HG02885 (cell line): Measurements from ENCODE around the gene SERPINB8.
A peak's percentile ranks its signal among the peaks of the same experiment; 100 is the strongest.

ENCODE experiments used
- ATAC-seq: cut with Tn5 transposase; IDR thresholded peaks from one replicate; pipeline ENCODE4 v1.9.1; 2021; ENCODE audit warnings: mild to moderate bottlenecking; ENCODE audit not compliant: unreplicated experiment, poor library complexity

SERPINB8 gene

GRCh38 chr18:64002581-64002980 is 32.7 kb downstream of the SERPINB8 start:
- ATAC-seq: no peak

- ATAC-seq: no peak
These were observed 39.4 kb downstream of the SERPINB8 start for GRCh38 chr18:64009305-64009704.

DNA sequence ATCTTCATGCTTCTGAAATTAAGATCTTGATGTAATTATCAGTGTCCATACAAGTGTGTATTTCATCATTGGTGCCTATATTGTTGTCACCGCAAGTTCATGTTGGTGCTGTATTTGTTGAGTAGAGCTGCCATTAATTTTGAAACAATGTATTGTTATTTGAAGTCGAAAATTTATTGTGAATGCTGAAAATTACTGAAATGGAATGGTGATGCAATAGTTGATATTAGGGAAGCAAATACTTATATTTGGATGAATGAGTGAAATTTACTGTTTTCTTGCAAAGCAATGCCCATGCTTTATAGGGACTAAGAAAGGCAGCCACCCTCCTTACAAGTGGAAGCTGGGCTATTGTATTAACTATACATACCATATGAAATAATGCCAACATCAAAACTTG is 41.6 kb downstream of the SERPINB8 start:
- ATAC-seq: no peak

GRCh38 chr18:64017870-64018269 is 48.0 kb downstream of the SERPINB8 start:
- peak; percentile 65 for ATAC-seq

DNA sequence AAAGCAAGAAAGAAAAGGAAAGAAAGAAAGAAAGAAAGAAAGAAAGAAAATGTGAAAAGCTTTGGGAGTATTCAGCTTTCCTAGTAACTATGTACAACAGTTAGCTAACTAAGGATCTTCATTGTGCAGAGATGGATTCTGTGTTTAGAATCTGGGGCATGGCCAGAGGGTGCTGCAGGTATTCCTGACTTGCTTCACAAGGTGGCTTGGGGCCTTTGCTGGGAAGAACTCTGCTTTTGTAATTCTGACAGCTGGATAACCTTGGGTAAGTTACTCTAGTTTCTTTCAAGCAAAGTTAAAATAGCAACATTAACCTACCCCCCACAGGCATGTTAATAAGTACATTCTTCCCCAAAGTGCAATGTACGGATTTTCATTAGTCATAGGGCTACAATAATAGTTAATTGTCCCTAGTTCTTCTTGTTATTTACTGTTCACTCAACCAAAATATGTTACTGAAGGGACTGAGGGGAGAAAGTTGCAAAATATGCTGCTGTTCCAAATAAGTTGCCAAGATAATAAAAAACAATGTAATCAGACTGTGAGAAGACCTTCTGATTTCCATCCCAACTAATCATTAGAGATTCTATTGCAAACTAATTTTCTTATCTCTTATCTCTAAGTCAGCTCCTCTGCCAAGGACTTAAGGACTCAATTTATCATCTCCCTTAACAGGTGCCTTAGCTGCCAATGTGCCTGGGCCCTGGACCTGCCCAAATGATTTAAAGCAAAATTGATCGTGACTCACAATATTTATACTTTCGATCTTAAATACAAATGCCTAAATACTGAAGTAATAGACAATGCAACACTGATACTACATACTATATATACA is 50.3 kb downstream of the SERPINB8 start:
- no peak for ATAC-seq

DNA sequence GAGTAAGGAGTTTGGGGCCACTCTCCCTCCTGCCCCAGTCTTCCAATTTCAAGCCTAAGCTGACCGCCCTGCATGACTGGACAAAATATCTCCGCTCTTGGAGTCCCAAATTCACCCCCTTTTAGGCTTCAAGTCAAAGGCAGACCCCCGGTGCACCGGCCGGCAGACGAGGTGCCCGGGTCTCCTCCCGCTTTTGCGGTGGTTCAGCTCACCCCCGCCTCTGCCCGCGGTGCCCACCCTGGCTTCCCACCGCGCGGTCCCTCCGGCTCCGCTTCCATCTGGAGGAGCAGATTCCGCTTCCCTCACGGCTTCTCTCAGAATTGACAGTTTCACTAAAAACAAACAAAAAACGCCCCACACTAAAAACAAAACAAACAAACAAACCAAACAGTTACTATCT is 56.5 kb downstream of the SERPINB8 start:
- ATAC-seq: no peak

DNA sequence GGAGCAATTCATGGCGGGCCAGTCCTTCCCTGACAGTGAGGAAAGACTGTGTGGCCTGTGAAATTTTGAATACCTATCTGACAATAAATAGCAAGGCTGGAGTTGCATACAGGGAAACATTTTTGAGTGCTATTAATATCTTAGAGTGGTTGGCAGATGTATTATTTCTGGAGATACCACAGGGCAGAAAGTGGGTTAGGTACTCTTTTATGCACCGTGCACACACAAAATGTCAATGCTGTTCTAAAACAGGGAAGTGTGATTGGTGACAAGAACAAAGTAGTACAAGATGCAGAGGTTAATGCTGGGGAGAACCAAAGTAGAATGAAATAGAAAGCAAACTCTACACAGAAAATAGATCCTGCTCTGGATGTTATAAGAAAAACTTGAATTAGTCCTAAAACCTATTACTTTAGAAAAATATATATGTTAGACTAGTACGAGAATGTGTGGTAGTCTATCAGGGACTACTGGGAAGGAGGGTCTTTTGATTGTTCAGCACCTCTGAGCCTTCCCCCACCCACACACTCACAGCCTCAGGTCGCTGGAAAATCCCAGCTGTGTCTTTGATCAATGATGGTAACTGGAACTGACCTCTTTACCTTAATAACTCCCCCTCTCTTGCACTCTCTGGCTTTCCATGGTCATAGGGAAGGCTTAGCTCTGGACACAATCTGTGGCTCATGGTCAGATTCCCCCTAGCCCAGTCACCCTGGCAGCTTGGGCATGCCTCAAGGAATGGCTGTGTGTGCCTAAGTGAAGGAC is 58.2 kb downstream of the SERPINB8 start:
- ATAC-seq: peak; percentile 87

GRCh38 chr18:64029096-64029495 is 59.2 kb downstream of the SERPINB8 start:
- ATAC-seq: no peak

DNA sequence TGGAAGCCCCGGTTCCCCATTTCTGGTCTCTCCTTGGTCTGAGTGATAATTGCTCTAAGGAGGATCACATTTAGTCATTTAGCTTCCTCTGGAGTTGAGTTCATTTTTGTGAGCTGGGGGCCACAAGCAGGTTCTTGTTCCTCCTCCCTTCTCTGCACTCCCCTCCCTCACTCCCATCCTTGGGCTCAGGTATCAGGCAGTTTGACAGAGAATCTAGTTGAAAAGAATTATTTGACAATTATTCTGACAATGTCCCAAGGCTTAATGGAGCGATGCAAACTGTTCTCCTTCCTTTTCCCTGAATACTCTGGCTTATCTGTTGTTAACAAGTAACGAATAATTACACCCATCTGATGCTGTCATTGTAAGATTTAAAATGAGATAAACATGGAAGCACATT is 61.5 kb downstream of the SERPINB8 start:
- no peak for ATAC-seq

DNA sequence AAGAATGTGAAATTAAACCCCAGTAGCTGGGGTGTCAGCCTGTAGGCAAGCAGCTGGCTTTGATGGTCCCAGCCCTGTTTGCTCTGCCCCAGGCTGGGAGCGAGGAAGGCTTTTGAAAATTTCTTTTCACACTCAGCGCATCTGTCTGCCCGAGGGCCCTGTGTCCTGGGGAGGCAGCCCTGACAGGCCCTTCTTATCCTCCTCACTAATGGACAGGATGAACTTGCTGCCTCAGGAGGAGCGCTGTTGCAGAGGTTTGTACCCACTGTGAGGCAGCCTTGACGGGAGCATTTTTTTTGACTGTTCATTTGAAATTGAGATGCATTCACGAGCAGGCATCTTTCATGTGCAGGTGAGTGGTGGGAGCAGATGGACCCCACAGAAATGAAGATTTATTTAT is 62.4 kb downstream of the SERPINB8 start:
- no peak for ATAC-seq

DNA sequence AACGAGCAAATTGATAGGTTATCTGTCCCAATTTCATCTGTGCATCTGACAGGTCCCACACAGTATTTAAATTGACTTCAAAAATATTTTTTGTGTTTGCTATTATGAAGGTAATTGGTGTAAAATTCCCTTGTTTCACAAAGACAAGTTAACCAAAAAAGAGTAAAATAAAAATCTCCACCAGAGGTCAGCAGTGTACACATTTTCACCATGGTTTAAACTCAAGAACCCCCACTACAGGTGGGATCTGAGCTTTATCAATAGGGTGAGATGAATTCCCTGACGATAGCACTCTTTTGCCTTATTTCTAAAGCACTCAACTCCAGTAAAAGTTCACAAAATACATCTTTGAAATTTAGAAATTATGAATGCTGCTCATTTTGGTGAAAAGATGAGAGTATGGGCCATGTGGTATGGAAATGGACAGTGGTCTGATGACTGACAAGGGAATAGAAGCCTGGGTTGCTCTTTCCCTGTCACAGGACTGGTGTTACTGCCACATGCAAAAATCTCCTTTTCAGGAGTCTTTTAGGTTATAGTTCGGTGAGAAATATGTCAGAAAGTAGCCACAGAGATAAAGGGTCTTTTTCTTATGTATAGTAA is 68.0 kb downstream of the SERPINB8 start:
- ATAC-seq: peak; percentile 78
